COR-L47 (cell line): ENCODE results near the gene ELAC2.

Experiments
- DNase-seq: peaks from one replicate; lab custom pipeline; 2025; lab: John Stamatoyannopoulos, UW

ELAC2 gene

GRCh38 chr17:12955521-12955920 is 62.3 kb downstream of the ELAC2 start:
- DNase-seq: no peak

GRCh38 chr17:12953156-12953555 is 64.7 kb downstream of the ELAC2 start:
- DNase-seq: no peak

- DNase-seq: no peak
These were observed 65.8 kb downstream of the ELAC2 start for GRCh38 chr17:12952012-12952411.

GRCh38 chr17:12947047-12947446 is 70.8 kb downstream of the ELAC2 start:
- DNase-seq: no peak
